Stimulated activated CD4-positive, alpha-beta T cell treated with anti-CD3 and anti-CD28 coated beads, Interleukin-1b, Interleukin-23, amount 100 ng/mL, for 1 hour (primary cell): ENCODE results near the gene TMEM61.
A peak's percentile ranks its signal among the peaks of the same experiment; 100 is the strongest.

ENCODE experiments used
- DNase-seq, 2 donors: peaks; one replicate each; pipeline ENCODE4 v3.0.0-alpha.2; 2020; ENCODE audit warnings: low read depth in 2 of 2

TMEM61 gene

GRCh38 chr1:54985556-54985955 lies 5.1 kb downstream of the TMEM61 start:
- DNase-seq = no peak

- DNase-seq = no peak
Observed at GRCh38 chr1:54986025-54986424, 5.6 kb downstream of the TMEM61 start.

GRCh38 chr1:54986533-54986932 lies 6.1 kb downstream of the TMEM61 start:
- no peak for DNase-seq

GRCh38 chr1:54987427-54987826 lies 7.0 kb downstream of the TMEM61 start:
- no peak for DNase-seq

GRCh38 chr1:54987919-54988705 lies 7.7 kb downstream of the TMEM61 start:
- DNase-seq = no peak

GRCh38 chr1:54988975-54989374 lies 8.5 kb downstream of the TMEM61 start:
- no peak for DNase-seq

- no peak for DNase-seq
Observed at GRCh38 chr1:54989473-54989872, 9.0 kb downstream of the TMEM61 start.

GRCh38 chr1:54989968-54990810 lies 9.8 kb downstream of the TMEM61 start:
- DNase-seq = no peak

GRCh38 chr1:54990916-54991315 lies 10.5 kb downstream of the TMEM61 start:
- no peak for DNase-seq

- no peak for DNase-seq
Observed at GRCh38 chr1:54991939-54992338, 11.5 kb downstream of the TMEM61 start.

- DNase-seq = no peak
Observed at GRCh38 chr1:54993140-54993539, 12.7 kb downstream of the TMEM61 start.

GRCh38 chr1:54994355-54994990 lies 14.0 kb downstream of the TMEM61 start:
- DNase-seq = no peak

GRCh38 chr1:54995013-54995760 lies 14.8 kb downstream of the TMEM61 start:
- DNase-seq = no peak

GRCh38 chr1:54995835-54996234 lies 15.4 kb downstream of the TMEM61 start:
- no peak for DNase-seq

- DNase-seq = peak; percentile 47 to 62
Observed at GRCh38 chr1:54996359-54996868, 16.0 kb downstream of the TMEM61 start.

GRCh38 chr1:54996869-54997710 lies 16.7 kb downstream of the TMEM61 start:
- DNase-seq = no peak

- DNase-seq = no peak
Observed at GRCh38 chr1:54997711-54997986, 17.2 kb downstream of the TMEM61 start.

GRCh38 chr1:54998100-54998499 lies 17.7 kb downstream of the TMEM61 start:
- DNase-seq = no peak

GRCh38 chr1:54998677-54999076 lies 18.2 kb downstream of the TMEM61 start, which contains the start of gene BSND:
Gene BSND (plus strand): TSS chr1:54998933. CDS start chr1:54999187, 254 bp downstream.
- DNase-seq = no peak
